HL-60 (cell line): ENCODE results near the gene OR7G3.

Source experiments
- POLR2AphosphoS5 ChIP-seq: IDR thresholded peaks from 2 replicates; pipeline ENCODE4 v1.6.1; 2012; ENCODE audit warnings: low read depth
- TF ChIP-seq, protein P1 (sequence below): IDR thresholded peaks from one replicate; pipeline ENCODE4 v1.5.1; 2011; ENCODE audit warnings: low read length, control low read depth, inconsistent platforms; ENCODE audit not compliant: insufficient read depth

DNA sequence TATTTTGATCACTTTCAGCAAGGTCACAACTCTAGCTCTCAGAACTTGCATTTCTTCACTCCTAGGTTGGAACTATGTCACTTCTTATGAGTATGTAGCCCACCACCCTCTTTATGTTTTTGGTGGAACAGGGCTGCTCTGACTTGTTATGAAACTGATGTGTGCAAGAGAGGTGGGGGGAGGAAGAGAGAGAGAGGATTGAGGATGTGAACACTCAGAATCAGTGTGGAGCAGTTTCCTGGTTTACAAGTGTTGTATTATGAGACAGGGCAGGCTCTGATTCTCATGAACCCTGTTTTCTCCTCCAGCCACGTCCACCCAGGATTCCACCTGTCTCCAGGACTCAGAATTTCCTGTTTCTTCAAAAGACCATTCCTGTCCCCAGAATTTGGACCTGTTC is 29.6 kb upstream of the OR7G3 start:
- TF ChIP-seq, protein P1, sequence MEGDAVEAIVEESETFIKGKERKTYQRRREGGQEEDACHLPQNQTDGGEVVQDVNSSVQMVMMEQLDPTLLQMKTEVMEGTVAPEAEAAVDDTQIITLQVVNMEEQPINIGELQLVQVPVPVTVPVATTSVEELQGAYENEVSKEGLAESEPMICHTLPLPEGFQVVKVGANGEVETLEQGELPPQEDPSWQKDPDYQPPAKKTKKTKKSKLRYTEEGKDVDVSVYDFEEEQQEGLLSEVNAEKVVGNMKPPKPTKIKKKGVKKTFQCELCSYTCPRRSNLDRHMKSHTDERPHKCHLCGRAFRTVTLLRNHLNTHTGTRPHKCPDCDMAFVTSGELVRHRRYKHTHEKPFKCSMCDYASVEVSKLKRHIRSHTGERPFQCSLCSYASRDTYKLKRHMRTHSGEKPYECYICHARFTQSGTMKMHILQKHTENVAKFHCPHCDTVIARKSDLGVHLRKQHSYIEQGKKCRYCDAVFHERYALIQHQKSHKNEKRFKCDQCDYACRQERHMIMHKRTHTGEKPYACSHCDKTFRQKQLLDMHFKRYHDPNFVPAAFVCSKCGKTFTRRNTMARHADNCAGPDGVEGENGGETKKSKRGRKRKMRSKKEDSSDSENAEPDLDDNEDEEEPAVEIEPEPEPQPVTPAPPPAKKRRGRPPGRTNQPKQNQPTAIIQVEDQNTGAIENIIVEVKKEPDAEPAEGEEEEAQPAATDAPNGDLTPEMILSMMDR, result no peak
- no peak for TF ChIP-seq POLR2AphosphoS5
